HCT116 (cell line): ENCODE measurements around the gene ANKRD55.

ENCODE experiments used
- EZH2 ChIP-seq: fragments of 200-600 bp; sonication (generic); IDR thresholded peaks from 2 replicates; pipeline ENCODE4 v1.6.1; 2017; ENCODE audit warnings: antibody characterized with exemption, mixed run types
- EZH2phosphoT487 ChIP-seq: fragments of 200-600 bp; IDR thresholded peaks from 2 replicates; pipeline ENCODE4 v1.6.1; 2018; ENCODE audit warnings: antibody characterized with exemption, borderline replicate concordance
- FOSL1 ChIP-seq: IDR thresholded peaks from 2 replicates; pipeline ENCODE4 v1.6.1; 2012; ENCODE audit warnings: low read depth
- JUND ChIP-seq: IDR thresholded peaks from 2 replicates; pipeline ENCODE4 v1.6.1; 2012
- POLR2A ChIP-seq: IDR thresholded peaks from 2 replicates; pipeline ENCODE4 v1.7.0; 2011; ENCODE audit warnings: borderline replicate concordance; ENCODE audit not compliant: insufficient read depth, insufficient read length; ENCODE audit errors: extremely low read depth
- POLR2AphosphoS5 ChIP-seq: IDR thresholded peaks from 2 replicates; pipeline ENCODE4 v1.6.1; 2011; ENCODE audit warnings: mild to moderate bottlenecking, low read depth, low read length, moderate library complexity
- SIN3A ChIP-seq: IDR thresholded peaks from 2 replicates; pipeline ENCODE4 v1.6.1; 2012; ENCODE audit warnings: low read depth
- SP1 ChIP-seq: IDR thresholded peaks from 2 replicates; pipeline ENCODE4 v1.6.1; 2012; ENCODE audit warnings: low read depth
- SRF ChIP-seq: IDR thresholded peaks from 2 replicates; pipeline ENCODE4 v1.6.1; 2012; ENCODE audit warnings: low read depth
- TCF7L2 ChIP-seq: IDR thresholded peaks from 2 replicates; pipeline ENCODE4 v1.7.0; 2011; ENCODE audit warnings: borderline replicate concordance, inconsistent platforms; ENCODE audit not compliant: insufficient read depth, insufficient read length; ENCODE audit errors: extremely low read depth
- YY1 ChIP-seq: IDR thresholded peaks from 2 replicates; pipeline ENCODE4 v1.6.1; 2011; ENCODE audit warnings: low read length, low read depth, moderate library complexity, mild to moderate bottlenecking; ENCODE audit not compliant: insufficient replicate concordance; ENCODE audit errors: extremely low read depth
- TF ChIP-seq, protein P1 (sequence below), 3 experiments: fragments of 200-600 bp in 1 of 3; sonication (generic) in 1 of 3; IDR thresholded peaks in 2 of 3; conservative IDR thresholded peaks in 1 of 3; 2 replicates each; pipeline ENCODE4 v1.5.1; 2012 to 2017; ENCODE audit warnings: low read depth in 2 of 3, low read length in 2 of 3, antibody characterized with exemption in 1 of 3, borderline replicate concordance in 1 of 3, control low read depth in 1 of 3, mild to moderate bottlenecking in 1 of 3, mixed read lengths in 1 of 3, mixed run types in 1 of 3, moderate library complexity in 1 of 3; ENCODE audit not compliant: insufficient read depth in 1 of 3
- TF ChIP-seq, protein P2 (sequence below): IDR thresholded peaks from 2 replicates; pipeline ENCODE4 v1.6.1; 2012
- TF ChIP-seq, protein P3 (sequence below): IDR thresholded peaks from 2 replicates; pipeline ENCODE4 v1.6.1; 2012; ENCODE audit warnings: low read depth

DNA sequence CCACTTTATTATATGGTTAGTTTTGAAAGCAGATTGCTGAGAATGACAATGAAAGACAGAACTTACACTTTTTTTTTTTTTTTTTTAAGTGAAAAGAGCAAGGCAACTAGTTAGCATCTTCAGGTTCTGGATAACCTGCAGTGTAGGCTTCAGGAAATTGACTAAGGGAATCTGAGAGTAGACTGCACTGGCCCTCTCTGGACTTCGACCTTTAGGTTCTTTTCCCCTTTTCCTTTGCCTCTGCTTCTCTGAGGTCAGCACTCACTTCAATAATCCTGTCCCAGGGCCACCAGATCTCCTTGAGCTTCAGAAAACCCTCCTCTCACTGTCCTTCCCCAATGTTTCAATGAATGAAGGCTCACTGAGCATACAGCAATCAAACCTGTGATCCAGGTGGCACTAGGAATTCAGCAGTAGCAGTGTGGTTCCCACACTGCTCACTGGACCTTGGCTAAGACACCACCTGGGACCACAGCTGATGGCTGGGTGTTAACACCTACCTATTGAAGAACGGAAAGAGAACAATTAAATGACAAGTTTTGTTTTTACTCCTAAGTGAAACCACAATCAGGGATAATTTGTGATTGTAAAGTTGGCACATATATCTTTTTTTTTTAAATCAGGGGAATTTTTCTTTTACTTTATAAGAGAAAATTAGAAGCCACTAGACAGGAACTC lies 152.6 kb downstream of the ANKRD55 start:
- TF ChIP-seq, protein P1, sequence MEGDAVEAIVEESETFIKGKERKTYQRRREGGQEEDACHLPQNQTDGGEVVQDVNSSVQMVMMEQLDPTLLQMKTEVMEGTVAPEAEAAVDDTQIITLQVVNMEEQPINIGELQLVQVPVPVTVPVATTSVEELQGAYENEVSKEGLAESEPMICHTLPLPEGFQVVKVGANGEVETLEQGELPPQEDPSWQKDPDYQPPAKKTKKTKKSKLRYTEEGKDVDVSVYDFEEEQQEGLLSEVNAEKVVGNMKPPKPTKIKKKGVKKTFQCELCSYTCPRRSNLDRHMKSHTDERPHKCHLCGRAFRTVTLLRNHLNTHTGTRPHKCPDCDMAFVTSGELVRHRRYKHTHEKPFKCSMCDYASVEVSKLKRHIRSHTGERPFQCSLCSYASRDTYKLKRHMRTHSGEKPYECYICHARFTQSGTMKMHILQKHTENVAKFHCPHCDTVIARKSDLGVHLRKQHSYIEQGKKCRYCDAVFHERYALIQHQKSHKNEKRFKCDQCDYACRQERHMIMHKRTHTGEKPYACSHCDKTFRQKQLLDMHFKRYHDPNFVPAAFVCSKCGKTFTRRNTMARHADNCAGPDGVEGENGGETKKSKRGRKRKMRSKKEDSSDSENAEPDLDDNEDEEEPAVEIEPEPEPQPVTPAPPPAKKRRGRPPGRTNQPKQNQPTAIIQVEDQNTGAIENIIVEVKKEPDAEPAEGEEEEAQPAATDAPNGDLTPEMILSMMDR (IDR thresholded peaks at IDR 0.05 in 2 of 3, conservative IDR thresholded peaks at IDR 0.05 in 1 of 3; ENCODE audit: borderline replicate concordance in 1 of 3, insufficient read depth in 1 of 3, low read depth in 2 of 3, low read length in 2 of 3) = no peak
- TF ChIP-seq EZH2 (no peak), POLR2A (no peak), FOSL1 (no peak), SRF (no peak), YY1 (no peak), POLR2AphosphoS5 (no peak), JUND (no peak), SIN3A (no peak), TCF7L2 (no peak), SP1 (no peak), EZH2phosphoT487 (no peak)
- TF ChIP-seq, protein P2, sequence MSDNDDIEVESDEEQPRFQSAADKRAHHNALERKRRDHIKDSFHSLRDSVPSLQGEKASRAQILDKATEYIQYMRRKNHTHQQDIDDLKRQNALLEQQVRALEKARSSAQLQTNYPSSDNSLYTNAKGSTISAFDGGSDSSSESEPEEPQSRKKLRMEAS = no peak
- TF ChIP-seq, protein P3, sequence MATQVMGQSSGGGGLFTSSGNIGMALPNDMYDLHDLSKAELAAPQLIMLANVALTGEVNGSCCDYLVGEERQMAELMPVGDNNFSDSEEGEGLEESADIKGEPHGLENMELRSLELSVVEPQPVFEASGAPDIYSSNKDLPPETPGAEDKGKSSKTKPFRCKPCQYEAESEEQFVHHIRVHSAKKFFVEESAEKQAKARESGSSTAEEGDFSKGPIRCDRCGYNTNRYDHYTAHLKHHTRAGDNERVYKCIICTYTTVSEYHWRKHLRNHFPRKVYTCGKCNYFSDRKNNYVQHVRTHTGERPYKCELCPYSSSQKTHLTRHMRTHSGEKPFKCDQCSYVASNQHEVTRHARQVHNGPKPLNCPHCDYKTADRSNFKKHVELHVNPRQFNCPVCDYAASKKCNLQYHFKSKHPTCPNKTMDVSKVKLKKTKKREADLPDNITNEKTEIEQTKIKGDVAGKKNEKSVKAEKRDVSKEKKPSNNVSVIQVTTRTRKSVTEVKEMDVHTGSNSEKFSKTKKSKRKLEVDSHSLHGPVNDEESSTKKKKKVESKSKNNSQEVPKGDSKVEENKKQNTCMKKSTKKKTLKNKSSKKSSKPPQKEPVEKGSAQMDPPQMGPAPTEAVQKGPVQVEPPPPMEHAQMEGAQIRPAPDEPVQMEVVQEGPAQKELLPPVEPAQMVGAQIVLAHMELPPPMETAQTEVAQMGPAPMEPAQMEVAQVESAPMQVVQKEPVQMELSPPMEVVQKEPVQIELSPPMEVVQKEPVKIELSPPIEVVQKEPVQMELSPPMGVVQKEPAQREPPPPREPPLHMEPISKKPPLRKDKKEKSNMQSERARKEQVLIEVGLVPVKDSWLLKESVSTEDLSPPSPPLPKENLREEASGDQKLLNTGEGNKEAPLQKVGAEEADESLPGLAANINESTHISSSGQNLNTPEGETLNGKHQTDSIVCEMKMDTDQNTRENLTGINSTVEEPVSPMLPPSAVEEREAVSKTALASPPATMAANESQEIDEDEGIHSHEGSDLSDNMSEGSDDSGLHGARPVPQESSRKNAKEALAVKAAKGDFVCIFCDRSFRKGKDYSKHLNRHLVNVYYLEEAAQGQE = no peak
